Stimulated activated naive CD8-positive, alpha-beta T cell treated with anti-CD3 and anti-CD28 coated beads, Interleukin-15, amount 100 ng/mL, for 72 hours (primary cell): ENCODE measurements around the gene ZNF503.
"Not testable (repeated sequence)": the region's sequence is repeated elsewhere in the genome, so short reads cannot be mapped to it uniquely, and the experiment has no call there.

ENCODE experiments used
- ATAC-seq: fragments of 150-1000 bp; cut with Tn5 transposase; 2 replicates; pipeline ENCODE4 v1.10.0; 2021; ENCODE audit warnings: mild to moderate bottlenecking, moderate library complexity
- DNase-seq, 2 donors: peaks; one replicate each; pipeline ENCODE4 v3.0.0; 2021 to 2022
- H3K27ac Mint-ChIP-seq, 2 donors: one replicate each; pipeline ENCODE4 v1.8.0; 2022; ENCODE audit warnings: mild to moderate bottlenecking in 2 of 2, mixed read lengths in 2 of 2, moderate library complexity in 2 of 2
- H3K27me3 Mint-ChIP-seq: one replicate; pipeline ENCODE4 v1.8.0; 2022; ENCODE audit warnings: mixed read lengths
- H3K4me1 Mint-ChIP-seq: one replicate; pipeline ENCODE4 v1.8.0; 2022; ENCODE audit warnings: mild to moderate bottlenecking, mixed read lengths
- H3K4me3 Mint-ChIP-seq, 2 donors: one replicate each; pipeline ENCODE4 v1.8.0; 2022; ENCODE audit warnings: mild to moderate bottlenecking in 2 of 2, mixed read lengths in 2 of 2, moderate library complexity in 1 of 2
- H3K9me3 Mint-ChIP-seq, 2 donors: one replicate each; pipeline ENCODE4 v1.8.0; 2022; ENCODE audit warnings: mixed read lengths in 2 of 2

ZNF503 gene

DNA sequence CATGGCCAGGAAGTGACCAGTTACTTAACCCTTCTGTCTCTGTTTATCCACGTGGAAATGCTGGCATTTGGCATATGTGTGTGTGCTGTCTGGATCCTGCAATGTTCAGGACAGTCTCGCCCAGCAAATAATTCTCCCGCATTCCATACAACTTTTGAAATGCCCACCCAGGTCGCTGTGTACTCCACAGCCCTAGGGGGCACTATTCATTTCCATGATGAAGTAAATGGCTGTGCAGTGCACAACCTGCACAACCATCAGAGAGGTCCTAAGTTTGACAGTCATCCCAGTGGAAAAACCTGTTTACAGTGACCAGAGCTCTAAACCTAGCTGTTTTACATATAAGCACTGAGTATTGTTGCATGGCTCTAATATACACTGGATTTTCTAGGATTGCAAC lies 38.1 kb downstream of the ZNF503 start:
- H3K4me1 Mint-ChIP-seq = no peaks in the 10 kb centered on the region
- H3K4me3 Mint-ChIP-seq = no peak overlapping the region
- peaks cover 0 to 6% of the 10 kb centered on the region in 2 donors for H3K9me3 Mint-ChIP-seq
- DNase-seq = no peak
- no peak for ATAC-seq
- peaks cover 27% of the 10 kb centered on the region for H3K27me3 Mint-ChIP-seq
- no peak overlapping the region for H3K27ac Mint-ChIP-seq

DNA sequence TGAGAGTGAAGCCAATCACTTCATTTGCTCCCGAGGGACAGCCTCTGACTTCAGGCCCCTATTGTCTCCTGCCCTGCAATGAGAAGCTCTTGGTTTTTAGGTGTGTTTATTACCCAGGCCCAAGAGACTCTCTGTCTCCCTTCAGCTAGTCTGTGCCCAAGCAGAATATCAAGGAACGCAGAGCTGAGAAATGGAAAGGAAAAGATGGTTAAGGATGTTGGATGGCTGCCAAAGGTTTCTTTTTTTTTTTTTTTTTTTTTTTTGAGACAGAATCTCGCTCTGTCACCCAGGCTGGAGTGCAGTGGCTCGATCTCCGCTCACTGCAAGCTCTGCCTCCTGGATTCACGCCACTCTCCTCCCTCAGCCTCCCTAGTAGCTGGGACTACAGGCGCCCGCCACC lies 41.7 kb downstream of the ZNF503 start:
- H3K27me3 Mint-ChIP-seq, H3K27ac Mint-ChIP-seq, H3K9me3 Mint-ChIP-seq, H3K4me1 Mint-ChIP-seq, DNase-seq, ATAC-seq, H3K4me3 Mint-ChIP-seq: not testable (repeated sequence)

DNA sequence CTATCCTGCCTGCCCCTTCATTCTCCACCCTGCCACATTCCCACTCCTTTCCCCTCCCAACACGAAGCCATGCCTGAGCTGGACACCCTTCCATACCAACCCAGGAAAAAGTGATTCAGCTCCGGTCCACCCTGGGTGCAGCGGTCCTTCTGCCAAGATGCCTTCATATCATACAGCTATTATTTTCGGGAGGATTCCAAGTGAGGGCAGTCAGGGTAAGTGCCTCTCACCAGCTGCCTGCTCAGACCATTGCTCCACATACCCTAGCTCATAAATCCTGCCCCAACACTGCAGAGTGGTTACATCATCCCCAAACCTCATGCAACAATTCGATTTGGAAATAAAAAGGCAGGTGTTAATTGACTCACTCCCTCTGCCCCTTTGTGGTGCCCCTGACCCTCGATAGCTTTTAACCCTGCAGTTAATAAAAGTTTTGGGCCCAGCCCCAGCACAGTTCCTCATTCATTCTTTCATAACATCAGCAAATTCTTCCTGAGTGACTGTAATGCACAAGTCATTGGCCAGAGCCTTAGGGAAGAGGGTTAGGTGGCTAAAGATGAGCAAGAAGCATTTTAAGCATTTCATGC lies 42.6 kb downstream of the ZNF503 start:
- peaks cover 8% of the 10 kb centered on the region for H3K27me3 Mint-ChIP-seq
- peaks cover 0 to 8% of the 10 kb centered on the region in 2 donors for H3K9me3 Mint-ChIP-seq
- no peaks in the 10 kb centered on the region for H3K4me1 Mint-ChIP-seq
- H3K4me3 Mint-ChIP-seq = no peak overlapping the region
- DNase-seq (no peak), ATAC-seq (no peak)
- peak overlapping the region in 1 of 2 donors; percentile 50 for H3K27ac Mint-ChIP-seq

DNA sequence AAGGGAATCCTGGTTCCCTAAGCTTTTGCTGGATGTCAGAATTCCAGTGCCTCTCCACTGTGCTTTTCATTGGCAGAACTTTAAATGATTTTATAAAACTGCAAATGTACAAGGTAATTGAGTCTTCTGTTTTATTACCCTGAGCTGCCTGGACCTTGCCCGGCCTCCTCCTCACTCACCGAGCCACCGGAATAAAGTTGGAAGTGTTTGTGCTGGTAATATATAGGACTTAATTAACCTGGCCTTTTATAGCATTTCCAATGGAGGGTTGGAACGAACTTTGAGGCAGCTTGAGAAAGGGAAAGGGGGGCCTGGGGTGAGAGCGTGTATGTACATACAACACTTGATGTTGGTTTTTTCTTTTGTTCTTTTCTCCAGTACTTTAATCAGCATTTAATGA lies 43.4 kb downstream of the ZNF503 start:
- Mint-ChIP-seq H3K9me3 (peaks cover 0 to 8% of the 10 kb centered on the region in 2 donors), H3K27ac (no peak overlapping the region), H3K4me1 (no peaks in the 10 kb centered on the region), H3K4me3 (no peak overlapping the region), H3K27me3 (peaks cover 8% of the 10 kb centered on the region)
- no peak for DNase-seq
- ATAC-seq = no peak

DNA sequence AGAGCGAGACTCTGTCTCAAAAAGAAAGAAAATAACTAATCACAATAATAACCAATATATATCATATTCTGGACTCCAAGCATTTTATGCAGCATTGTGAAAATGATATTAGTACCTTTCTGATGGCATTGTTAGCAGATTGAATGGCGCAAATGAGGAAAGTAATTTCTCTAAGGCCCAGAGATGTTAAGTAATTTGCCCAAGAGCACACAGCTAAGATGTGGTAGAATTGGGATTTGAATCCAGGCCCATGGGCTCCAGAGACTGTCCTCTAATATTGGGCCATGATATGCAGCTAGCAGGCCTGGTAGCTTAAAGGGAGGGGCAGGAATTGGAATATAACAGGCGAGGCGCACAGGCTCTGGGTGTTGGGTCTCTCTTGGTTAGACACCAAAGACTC lies 44.1 kb downstream of the ZNF503 start:
- H3K27ac Mint-ChIP-seq = no peak overlapping the region
- ATAC-seq = no peak
- H3K27me3 Mint-ChIP-seq = peaks cover 8% of the 10 kb centered on the region
- no peak overlapping the region for H3K4me3 Mint-ChIP-seq
- peaks cover 0 to 8% of the 10 kb centered on the region in 2 donors for H3K9me3 Mint-ChIP-seq
- H3K4me1 Mint-ChIP-seq = no peaks in the 10 kb centered on the region
- DNase-seq = no peak

DNA sequence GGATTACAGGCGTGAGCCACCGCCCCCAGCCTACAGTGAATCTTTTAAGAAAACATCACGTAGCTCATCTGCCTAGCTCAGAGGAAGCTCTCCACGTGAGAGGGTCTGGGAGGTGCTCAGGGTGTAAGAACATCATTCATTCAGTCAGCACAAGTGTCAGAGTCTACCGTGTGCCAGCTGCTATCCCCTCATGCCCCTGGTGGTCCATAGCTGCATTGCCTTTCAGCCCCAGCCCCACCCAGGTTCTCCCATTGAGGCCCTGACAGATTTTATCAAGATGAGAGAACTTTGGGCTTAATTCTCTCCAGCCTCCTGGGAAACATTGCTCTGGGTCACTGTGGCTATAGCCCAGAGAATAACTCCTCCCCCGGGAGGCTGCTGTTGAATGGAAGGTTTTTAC lies 45.1 kb downstream of the ZNF503 start:
- no peak for DNase-seq
- Mint-ChIP-seq H3K4me1 (no peaks in the 10 kb centered on the region), H3K27ac (no peak overlapping the region)

DNA sequence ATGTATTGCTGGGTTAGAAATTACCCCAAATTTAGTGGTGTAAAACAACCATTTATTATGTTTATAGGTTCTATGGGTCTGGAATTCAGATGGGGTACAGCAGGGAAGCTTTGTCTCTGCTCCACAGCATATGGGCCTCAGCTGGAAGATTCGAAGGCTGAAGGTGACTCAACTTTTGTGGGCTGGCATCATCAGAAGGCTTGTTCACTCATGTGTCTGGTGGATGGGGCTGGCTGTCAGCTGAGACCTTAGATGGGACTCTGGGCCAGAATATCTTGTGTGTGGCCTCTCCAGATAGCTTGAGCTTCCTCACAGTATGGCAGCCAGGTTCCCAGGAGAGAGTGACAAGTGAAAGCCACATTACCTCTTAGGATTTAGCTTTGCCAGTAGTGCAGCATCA lies 45.9 kb downstream of the ZNF503 start:
- H3K27me3 Mint-ChIP-seq = peaks cover 8% of the 10 kb centered on the region
- no peak for DNase-seq
- H3K4me3 Mint-ChIP-seq = no peak overlapping the region
- no peak for ATAC-seq
- H3K4me1 Mint-ChIP-seq = no peaks in the 10 kb centered on the region
- H3K27ac Mint-ChIP-seq = no peak overlapping the region
- H3K9me3 Mint-ChIP-seq = peaks cover 0 to 8% of the 10 kb centered on the region in 2 donors

More for the DNA sequence above, 45.1 kb downstream of the ZNF503 start:
- peaks cover 8% of the 10 kb centered on the region for H3K27me3 Mint-ChIP-seq
- no peak for ATAC-seq
- peaks cover 0 to 8% of the 10 kb centered on the region in 2 donors for H3K9me3 Mint-ChIP-seq
- H3K4me3 Mint-ChIP-seq = no peak overlapping the region

DNA sequence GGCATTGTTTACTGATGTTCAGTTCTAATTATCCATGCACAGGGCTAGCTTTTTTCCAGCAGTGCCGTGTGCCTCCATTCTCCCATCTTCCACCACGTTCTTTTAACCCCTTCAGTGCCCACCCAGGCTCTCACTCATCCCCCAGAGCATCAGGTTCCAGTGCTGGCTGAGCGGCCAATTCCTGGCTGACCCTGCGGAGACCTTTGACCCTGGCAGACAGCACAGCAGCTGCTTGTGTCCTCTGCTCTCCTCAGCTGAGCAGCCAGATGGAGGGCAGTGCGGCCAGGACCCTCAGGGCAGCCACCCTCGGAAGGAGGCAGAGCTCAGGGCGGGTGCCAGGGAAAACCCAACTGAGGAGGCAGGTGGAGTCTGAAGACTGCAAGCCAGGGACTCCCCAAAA lies 48.4 kb downstream of the ZNF503 start:
- ATAC-seq (no peak), DNase-seq (no peak)
- Mint-ChIP-seq H3K4me1 (no peaks in the 10 kb centered on the region), H3K27me3 (peaks cover 8% of the 10 kb centered on the region), H3K4me3 (no peak overlapping the region), H3K27ac (no peak overlapping the region), H3K9me3 (peaks cover 0 to 8% of the 10 kb centered on the region in 2 donors)

DNA sequence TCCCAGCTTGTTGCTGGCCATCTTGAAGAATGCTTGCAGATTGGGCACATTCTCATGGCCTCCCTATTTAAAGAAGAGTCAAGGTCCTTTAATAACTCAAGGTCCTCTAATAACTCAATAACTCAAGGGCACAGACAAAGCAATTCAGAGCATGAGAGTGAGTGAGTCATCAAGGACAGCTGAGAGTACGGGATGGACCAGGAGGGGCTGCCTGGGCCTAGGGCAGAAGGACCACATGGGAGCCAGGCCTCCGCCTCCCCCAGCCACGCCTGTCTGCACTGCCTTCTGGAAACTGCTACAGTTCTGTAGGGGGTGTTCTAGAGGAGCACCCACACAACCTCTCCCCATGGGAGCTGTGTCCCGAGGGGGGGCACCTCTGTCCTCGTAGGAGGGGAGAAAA lies 48.9 kb downstream of the ZNF503 start:
- Mint-ChIP-seq H3K4me3 (no peak overlapping the region), H3K4me1 (no peaks in the 10 kb centered on the region), H3K27ac (no peak overlapping the region), H3K9me3 (peaks cover 0 to 8% of the 10 kb centered on the region in 2 donors), H3K27me3 (peaks cover 8% of the 10 kb centered on the region)
- ATAC-seq (no peak), DNase-seq (no peak)

DNA sequence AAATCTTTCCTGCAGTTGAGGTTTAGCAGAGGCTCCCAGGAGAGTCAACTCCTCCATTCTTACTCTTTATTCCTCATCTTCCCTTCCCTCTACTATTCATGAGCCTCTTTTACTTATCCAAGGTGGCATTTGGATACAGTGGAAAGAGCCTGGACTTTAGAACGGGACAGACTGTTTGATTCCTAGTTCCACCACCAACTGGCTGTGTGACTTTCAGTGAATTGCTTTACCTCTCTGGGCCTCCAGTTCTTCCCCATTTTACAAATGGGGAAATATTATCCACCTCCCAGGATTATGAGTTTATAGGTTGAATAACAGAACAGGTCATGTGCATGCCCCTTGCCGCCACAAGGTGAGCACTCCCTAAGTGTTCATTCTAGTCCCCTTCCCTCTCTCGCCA lies 49.9 kb downstream of the ZNF503 start:
- Mint-ChIP-seq H3K4me1 (no peaks in the 10 kb centered on the region), H3K27ac (no peak overlapping the region), H3K27me3 (peaks cover 8% of the 10 kb centered on the region), H3K9me3 (peaks cover 0 to 8% of the 10 kb centered on the region in 2 donors), H3K4me3 (no peak overlapping the region)
- DNase-seq (no peak), ATAC-seq (no peak)

DNA sequence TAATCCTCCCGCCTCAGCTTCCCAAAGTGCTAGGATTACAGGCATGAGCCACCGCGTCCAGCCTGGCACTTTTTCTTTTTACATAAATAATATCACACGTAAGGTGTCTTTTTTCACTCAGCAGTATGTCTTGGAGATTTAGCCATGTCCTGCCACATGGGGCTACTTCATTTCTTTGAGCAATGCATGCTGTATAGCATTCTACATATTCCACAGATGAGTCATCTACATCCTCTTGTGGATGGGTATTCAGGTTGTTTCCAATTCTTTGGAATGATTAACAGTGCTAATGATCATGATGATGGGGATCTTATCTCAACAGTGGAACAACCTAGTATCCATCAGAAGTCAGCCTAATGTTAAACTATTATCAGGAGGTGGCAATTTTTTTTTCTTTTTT lies 50.8 kb downstream of the ZNF503 start:
- ATAC-seq (no peak), DNase-seq (no peak)
- Mint-ChIP-seq H3K4me1 (no peaks in the 10 kb centered on the region), H3K27ac (no peak overlapping the region), H3K4me3 (no peak overlapping the region), H3K27me3 (peaks cover 7% of the 10 kb centered on the region), H3K9me3 (peaks cover 0 to 8% of the 10 kb centered on the region in 2 donors)
